ENCODE data around the gene SMR3B.

Gene SMR3B

GRCh38 chr4:70392057-70392776 lies 9.3 kb downstream of the SMR3B start:
- in situ Hi-C loops (cut with MboI; ENCODE audit: low pct_unique_long_range_greater_than_20kb, low sequenced_read_pairs, unreplicated experiment) = no loop called here
- no peak for TF ChIP-seq CTCF (IDR thresholded peaks at IDR 0.05; ENCODE audit: extremely low read depth, insufficient read depth, missing control alignments)
- no peak for DNase-seq (ENCODE audit: low spot score)

GRCh38 chr4:70397580-70397979 lies 14.6 kb downstream of the SMR3B start, which contains the start of gene OPRPN:
OPRPN (plus strand) TSS chr4:70397940; CDS start chr4:70399286, 1,346 bp downstream.
- no peak for TF ChIP-seq CTCF (IDR thresholded peaks at IDR 0.05; ENCODE audit: extremely low read depth, insufficient read depth, missing control alignments)
- DNase-seq (ENCODE audit: low spot score) = no peak
- in situ Hi-C loops (cut with MboI; ENCODE audit: low pct_unique_long_range_greater_than_20kb, low sequenced_read_pairs, unreplicated experiment) = no loop called here

- no peak for TF ChIP-seq CTCF (IDR thresholded peaks at IDR 0.05; ENCODE audit: extremely low read depth, insufficient read depth, missing control alignments)
- DNase-seq (ENCODE audit: low spot score) = no peak
- in situ Hi-C loops (cut with MboI; ENCODE audit: low pct_unique_long_range_greater_than_20kb, low sequenced_read_pairs, unreplicated experiment) = no loop called here
These were observed 16.4 kb downstream of the SMR3B start for GRCh38 chr4:70399319-70399718.

GRCh38 chr4:70402762-70403161 lies 19.8 kb downstream of the SMR3B start:
- DNase-seq (ENCODE audit: low spot score) = no peak
- TF ChIP-seq CTCF (IDR thresholded peaks at IDR 0.05; ENCODE audit: extremely low read depth, insufficient read depth, missing control alignments) = no peak
- in situ Hi-C loops (cut with MboI; ENCODE audit: low pct_unique_long_range_greater_than_20kb, low sequenced_read_pairs, unreplicated experiment) = no loop called here

GRCh38 chr4:70405765-70406164 lies 22.8 kb downstream of the SMR3B start:
- no peak for TF ChIP-seq CTCF (IDR thresholded peaks at IDR 0.05; ENCODE audit: extremely low read depth, insufficient read depth, missing control alignments)
- in situ Hi-C loops (cut with MboI; ENCODE audit: low pct_unique_long_range_greater_than_20kb, low sequenced_read_pairs, unreplicated experiment) = no loop called here
- no peak for DNase-seq (ENCODE audit: low spot score)

GRCh38 chr4:70425306-70425705 lies 42.4 kb downstream of the SMR3B start:
- in situ Hi-C loops (cut with MboI; ENCODE audit: low pct_unique_long_range_greater_than_20kb, low sequenced_read_pairs, unreplicated experiment) = no loop called here
- DNase-seq (ENCODE audit: low spot score) = no peak

More at GRCh38 chr4:70425306-70425705, 42.4 kb downstream of the SMR3B start:
- no peak for TF ChIP-seq CTCF (IDR thresholded peaks at IDR 0.05; ENCODE audit: extremely low read depth, insufficient read depth, missing control alignments)

Data from GM13977 (cell line).